Skeletal muscle satellite cell (primary cell): ENCODE data around the gene TIAL1.
"Not testable (repeated sequence)": the region's sequence is repeated elsewhere in the genome, so short reads cannot be mapped to it uniquely, and the experiment has no call there.

Experiments used
- H3K27me3 ChIP-seq: 2 replicates; pipeline ENCODE4 v1.7.0; 2013; ENCODE audit warnings: low read length; ENCODE audit not compliant: control insufficient read depth, insufficient read depth
- H3K36me3 ChIP-seq: 2 replicates; pipeline ENCODE4 v1.7.0; 2013; ENCODE audit warnings: mild to moderate bottlenecking, control low read depth, low read length; ENCODE audit not compliant: insufficient read depth
- H3K4me1 ChIP-seq: 2 replicates; pipeline ENCODE4 v1.7.0; 2013; ENCODE audit warnings: low read length; ENCODE audit not compliant: control insufficient read depth, insufficient read depth
- H3K4me2 ChIP-seq: 2 replicates; pipeline ENCODE4 v1.7.0; 2013; ENCODE audit warnings: mild to moderate bottlenecking, low read length
- H3K4me3 ChIP-seq: 2 replicates; pipeline ENCODE4 v1.7.0; 2013; ENCODE audit warnings: low read length
- H3K9ac ChIP-seq: 2 replicates; pipeline ENCODE4 v1.7.0; 2013; ENCODE audit warnings: mild to moderate bottlenecking, low read depth, low read length, moderate library complexity
- H3K9me3 ChIP-seq: replicated peaks from 2 replicates; pipeline ENCODE4 v1.7.0; 2013; ENCODE audit warnings: mild to moderate bottlenecking, control low read depth, low read length

TIAL1 gene

GRCh38 chr10:119536508-119537025 lies 60.2 kb downstream of the TIAL1 start:
- Histone ChIP-seq H3K36me3 (no peaks in the 10 kb centered on the region), H3K9me3 (no peaks in the 10 kb centered on the region), H3K4me1 (peaks cover 11% of the 10 kb centered on the region), H3K27me3 (no peaks in the 10 kb centered on the region), H3K4me3 (no peak overlapping the region), H3K4me2 (no peak overlapping the region), H3K9ac (no peak overlapping the region)

- H3K36me3 ChIP-seq: no peaks in the 10 kb centered on the region
- H3K4me2 ChIP-seq: no peak overlapping the region
- H3K9ac ChIP-seq: no peak overlapping the region
- no peak overlapping the region for H3K4me3 ChIP-seq
- H3K9me3 ChIP-seq: no peaks in the 10 kb centered on the region
- no peaks in the 10 kb centered on the region for H3K27me3 ChIP-seq
- peaks cover 5% of the 10 kb centered on the region for H3K4me1 ChIP-seq
Observed at GRCh38 chr10:119535837-119536507, 60.8 kb downstream of the TIAL1 start.

GRCh38 chr10:119535305-119535704 lies 61.5 kb downstream of the TIAL1 start:
- Histone ChIP-seq H3K9me3 (no peaks in the 10 kb centered on the region), H3K27me3 (no peaks in the 10 kb centered on the region), H3K4me1 (peaks cover 5% of the 10 kb centered on the region), H3K4me2 (no peak overlapping the region), H3K36me3 (no peaks in the 10 kb centered on the region), H3K4me3 (no peak overlapping the region), H3K9ac (no peak overlapping the region)

GRCh38 chr10:119533473-119533872 lies 63.3 kb downstream of the TIAL1 start:
- no peaks in the 10 kb centered on the region for H3K4me1 ChIP-seq
- no peaks in the 10 kb centered on the region for H3K9me3 ChIP-seq

GRCh38 chr10:119532791-119533190 lies 64.0 kb downstream of the TIAL1 start:
- not testable (repeated sequence) for H3K4me1 ChIP-seq, H3K4me3 ChIP-seq, H3K27me3 ChIP-seq, H3K4me2 ChIP-seq, H3K9me3 ChIP-seq, H3K36me3 ChIP-seq, H3K9ac ChIP-seq

More at GRCh38 chr10:119533473-119533872, 63.3 kb downstream of the TIAL1 start:
- no peak overlapping the region for H3K9ac ChIP-seq
- no peak overlapping the region for H3K4me2 ChIP-seq
- no peak overlapping the region for H3K4me3 ChIP-seq
- H3K36me3 ChIP-seq: no peaks in the 10 kb centered on the region
- H3K27me3 ChIP-seq: no peaks in the 10 kb centered on the region

- not testable (repeated sequence) for H3K4me2 ChIP-seq, H3K36me3 ChIP-seq, H3K27me3 ChIP-seq, H3K4me1 ChIP-seq, H3K4me3 ChIP-seq, H3K9ac ChIP-seq, H3K9me3 ChIP-seq
Observed at GRCh38 chr10:119532251-119532650, 64.5 kb downstream of the TIAL1 start.

- Histone ChIP-seq H3K9me3 (no peaks in the 10 kb centered on the region), H3K36me3 (no peaks in the 10 kb centered on the region), H3K27me3 (no peaks in the 10 kb centered on the region), H3K4me1 (no peaks in the 10 kb centered on the region), H3K9ac (no peak overlapping the region), H3K4me3 (no peak overlapping the region), H3K4me2 (no peak overlapping the region)
Observed at GRCh38 chr10:119531067-119531466, 65.7 kb downstream of the TIAL1 start.

GRCh38 chr10:119528663-119529237 lies 68.0 kb downstream of the TIAL1 start:
- peaks cover 12% of the 10 kb centered on the region for H3K36me3 ChIP-seq
- not testable (repeated sequence) for H3K9me3 ChIP-seq, H3K4me2 ChIP-seq, H3K4me1 ChIP-seq, H3K27me3 ChIP-seq, H3K9ac ChIP-seq, H3K4me3 ChIP-seq

- H3K36me3 ChIP-seq: peaks cover 20% of the 10 kb centered on the region
- H3K9ac ChIP-seq: no peak overlapping the region
- no peaks in the 10 kb centered on the region for H3K9me3 ChIP-seq
- no peaks in the 10 kb centered on the region for H3K27me3 ChIP-seq
- H3K4me3 ChIP-seq: no peak overlapping the region
- H3K4me1 ChIP-seq: peaks cover 4% of the 10 kb centered on the region
- H3K4me2 ChIP-seq: no peak overlapping the region
Observed at GRCh38 chr10:119526621-119527592, 69.9 kb downstream of the TIAL1 start.

- Histone ChIP-seq H3K4me1 (peaks cover 10% of the 10 kb centered on the region), H3K4me2 (no peak overlapping the region), H3K27me3 (no peaks in the 10 kb centered on the region), H3K36me3 (peaks cover 20% of the 10 kb centered on the region), H3K9ac (no peak overlapping the region), H3K4me3 (no peak overlapping the region), H3K9me3 (no peaks in the 10 kb centered on the region)
Observed at GRCh38 chr10:119526149-119526548, 70.6 kb downstream of the TIAL1 start.

- Histone ChIP-seq H3K4me2 (no peak overlapping the region), H3K4me1 (peaks cover 10% of the 10 kb centered on the region), H3K27me3 (no peaks in the 10 kb centered on the region), H3K9ac (no peak overlapping the region), H3K9me3 (no peaks in the 10 kb centered on the region), H3K4me3 (no peak overlapping the region), H3K36me3 (peaks cover 20% of the 10 kb centered on the region)
Observed at GRCh38 chr10:119525116-119525515, 71.6 kb downstream of the TIAL1 start.
